Measurements from ENCODE around the gene RPTOR.

Gene RPTOR

DNA sequence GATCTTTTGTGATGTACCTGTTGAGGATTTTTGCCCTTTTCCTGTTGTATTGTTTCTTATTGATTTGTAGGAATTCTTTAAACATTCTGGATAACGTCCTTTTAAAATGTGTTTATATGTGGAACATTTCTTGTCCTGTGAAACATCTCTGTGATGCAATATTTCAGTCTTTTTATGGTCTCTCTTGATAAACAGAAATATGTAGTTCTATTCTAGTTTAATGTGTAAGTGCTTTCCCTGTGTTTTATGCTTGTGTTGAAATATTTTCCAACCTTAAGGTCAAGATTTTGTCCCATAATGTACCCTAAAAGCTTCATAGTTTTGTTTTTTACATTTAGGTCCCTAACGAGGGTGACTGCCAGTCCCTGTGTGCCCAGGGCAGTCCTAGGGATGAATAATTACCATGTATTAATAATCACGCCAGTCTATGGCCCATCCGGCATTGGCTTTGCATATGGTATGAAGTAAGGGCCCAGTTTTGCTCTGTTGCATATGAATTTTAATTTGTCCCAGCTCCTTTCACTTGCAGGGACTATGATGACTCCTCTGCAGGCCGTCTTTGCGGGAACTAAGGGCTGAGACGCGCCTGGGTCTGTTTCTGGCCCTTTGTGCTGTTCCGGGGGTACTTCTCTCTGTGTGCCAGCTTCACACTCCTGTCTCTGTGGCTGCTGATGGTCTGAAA is 44.2 kb downstream of the RPTOR start:
- Histone ChIP-seq H3K4me1 (ENCODE audit: control insufficient read depth, insufficient read depth, low read length) (no peaks in the 10 kb centered on the region), H3K9me3 (ENCODE audit: control insufficient read depth, insufficient read depth, low read length) (no peaks in the 10 kb centered on the region), H3K27me3 (ENCODE audit: control insufficient read depth, insufficient read depth, low read length) (no peaks in the 10 kb centered on the region), H3K36me3 (ENCODE audit: control insufficient read depth, insufficient read depth, low read length) (no peaks in the 10 kb centered on the region), H3K4me3 (ENCODE audit: low read length) (no peak overlapping the region), H3K27ac (ENCODE audit: low read length) (no peak overlapping the region)
- no CpG with 5 or more reads among the region's 9 CpGs for WGBS (ENCODE audit: insufficient coverage, insufficient read length)
- no peak for DNase-seq (ENCODE audit: low read depth, low spot score)

DNA sequence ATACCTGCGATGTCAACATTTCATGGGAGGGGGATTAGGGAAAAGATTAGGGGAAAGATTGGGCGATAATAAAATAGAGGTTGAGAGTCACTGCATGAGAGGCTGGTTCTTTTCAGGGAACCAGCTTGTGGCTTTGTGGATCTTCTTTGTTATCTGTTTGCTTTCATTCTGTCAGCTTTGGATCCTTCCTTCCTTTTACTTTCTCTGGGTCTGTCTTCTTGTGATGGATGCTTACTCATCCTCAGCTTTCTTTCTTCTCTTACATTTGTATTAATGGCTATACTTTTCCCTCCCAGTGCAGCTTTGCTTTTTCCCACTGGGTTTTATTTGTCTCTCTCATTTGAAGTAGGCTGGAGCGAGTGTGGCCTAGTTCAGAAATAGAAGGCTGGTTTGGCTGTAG is 47.1 kb downstream of the RPTOR start:
- Histone ChIP-seq H3K36me3 (ENCODE audit: control insufficient read depth, insufficient read depth, low read length) (no peaks in the 10 kb centered on the region), H3K27ac (ENCODE audit: low read length) (no peak overlapping the region), H3K9me3 (ENCODE audit: control insufficient read depth, insufficient read depth, low read length) (no peaks in the 10 kb centered on the region), H3K27me3 (ENCODE audit: control insufficient read depth, insufficient read depth, low read length) (no peaks in the 10 kb centered on the region), H3K4me1 (ENCODE audit: control insufficient read depth, insufficient read depth, low read length) (no peaks in the 10 kb centered on the region), H3K4me3 (ENCODE audit: low read length) (no peak overlapping the region)
- WGBS (ENCODE audit: insufficient coverage, insufficient read length), result 100% methylated on average over 1 of the region's 3 CpGs
- DNase-seq (ENCODE audit: low read depth, low spot score), result no peak

DNA sequence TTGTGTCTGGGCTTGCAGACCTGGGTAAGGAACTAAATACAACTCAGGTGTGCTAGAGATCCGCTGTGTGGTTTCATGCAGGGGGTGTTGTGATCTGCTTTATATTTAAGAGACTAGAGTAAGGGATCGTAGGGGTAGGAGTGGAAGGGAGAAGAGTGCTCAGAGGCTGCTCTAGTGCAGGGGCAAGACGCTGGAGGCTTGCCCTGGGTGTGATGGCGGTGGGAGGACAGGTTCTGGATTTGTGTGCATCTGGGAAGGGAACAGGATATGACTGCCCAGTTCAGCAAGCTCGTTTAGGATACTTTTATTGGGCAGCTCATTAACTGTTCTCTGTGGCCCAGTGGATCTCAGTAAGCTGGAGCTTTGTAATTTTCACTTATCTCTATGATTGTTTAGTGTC is 47.6 kb downstream of the RPTOR start:
- Histone ChIP-seq H3K4me3 (ENCODE audit: low read length) (no peak overlapping the region), H3K36me3 (ENCODE audit: control insufficient read depth, insufficient read depth, low read length) (no peaks in the 10 kb centered on the region), H3K9me3 (ENCODE audit: control insufficient read depth, insufficient read depth, low read length) (no peaks in the 10 kb centered on the region), H3K4me1 (ENCODE audit: control insufficient read depth, insufficient read depth, low read length) (no peaks in the 10 kb centered on the region), H3K27me3 (ENCODE audit: control insufficient read depth, insufficient read depth, low read length) (no peaks in the 10 kb centered on the region), H3K27ac (ENCODE audit: low read length) (no peak overlapping the region)
- no peak for DNase-seq (ENCODE audit: low read depth, low spot score)
- WGBS (ENCODE audit: insufficient coverage, insufficient read length), result no CpG with 5 or more reads among the region's 5 CpGs

DNA sequence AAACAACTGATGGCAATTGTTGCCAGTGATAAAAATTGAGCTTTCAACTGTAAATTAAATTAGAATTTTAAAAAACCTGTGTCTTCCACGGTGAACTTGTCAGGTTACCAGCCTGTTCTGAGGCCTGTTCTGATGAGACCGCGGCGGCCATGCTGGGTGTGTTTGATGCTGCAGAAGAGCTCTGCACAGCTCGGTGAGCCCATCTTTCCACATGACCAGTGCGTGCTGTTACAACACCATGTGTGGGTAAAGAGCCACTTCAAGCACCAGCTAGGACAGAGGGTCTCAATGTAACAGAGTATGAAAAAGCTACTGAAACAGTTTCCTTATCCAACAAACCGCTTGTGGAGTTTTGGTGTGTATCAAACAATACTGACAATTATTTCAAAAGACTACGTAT is 48.5 kb downstream of the RPTOR start:
- Histone ChIP-seq H3K9me3 (ENCODE audit: control insufficient read depth, insufficient read depth, low read length) (no peaks in the 10 kb centered on the region), H3K27ac (ENCODE audit: low read length) (no peak overlapping the region), H3K4me1 (ENCODE audit: control insufficient read depth, insufficient read depth, low read length) (no peaks in the 10 kb centered on the region), H3K27me3 (ENCODE audit: control insufficient read depth, insufficient read depth, low read length) (no peaks in the 10 kb centered on the region), H3K4me3 (ENCODE audit: low read length) (no peak overlapping the region), H3K36me3 (ENCODE audit: control insufficient read depth, insufficient read depth, low read length) (no peaks in the 10 kb centered on the region)
- no CpG with 5 or more reads among the region's 8 CpGs for WGBS (ENCODE audit: insufficient coverage, insufficient read length)
- no peak for DNase-seq (ENCODE audit: low read depth, low spot score)

DNA sequence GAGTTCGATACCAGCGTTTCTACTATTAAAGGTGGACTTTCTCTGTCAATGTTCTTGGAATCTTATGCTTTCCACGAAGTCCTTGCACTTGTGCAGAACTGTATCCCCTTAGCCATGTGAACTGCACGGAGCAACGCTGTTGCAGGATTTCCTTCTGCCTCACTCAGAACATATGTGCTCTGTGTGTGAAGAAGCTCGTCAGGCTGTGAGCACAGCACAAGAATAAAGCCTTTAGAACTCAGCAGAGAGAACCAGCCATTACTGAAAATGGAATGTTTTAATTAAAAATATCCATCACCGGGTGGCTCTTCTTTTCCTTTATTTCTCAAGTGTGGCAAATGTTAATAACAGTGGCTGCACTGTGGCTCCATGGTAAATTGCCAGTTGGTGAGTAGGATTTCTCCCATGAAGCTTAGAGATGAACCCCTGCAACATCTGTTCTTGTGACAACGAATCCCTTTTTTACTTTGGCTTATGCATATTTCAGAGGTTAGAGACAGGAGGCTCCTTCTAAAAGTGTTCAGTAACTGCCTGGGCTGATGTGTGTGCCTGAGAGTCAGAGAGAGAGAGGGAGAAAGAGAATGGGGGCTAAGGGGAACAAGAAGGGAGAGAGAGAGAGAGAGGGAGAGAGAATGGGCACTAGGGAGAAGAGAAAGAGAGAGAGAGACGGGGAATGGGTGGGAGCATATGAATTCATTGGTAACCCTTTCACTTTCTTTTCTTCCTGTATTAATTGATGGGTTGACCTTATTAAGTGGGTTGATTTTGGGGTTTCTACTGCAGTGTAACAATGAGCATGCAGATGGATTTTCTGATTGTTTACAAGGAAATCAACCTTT is 50.0 kb downstream of the RPTOR start:
- H3K36me3 ChIP-seq (ENCODE audit: control insufficient read depth, insufficient read depth, low read length), result no peaks in the 10 kb centered on the region
- H3K4me3 ChIP-seq (ENCODE audit: low read length), result no peak overlapping the region
- H3K27ac ChIP-seq (ENCODE audit: low read length), result no peak overlapping the region
- no peaks in the 10 kb centered on the region for H3K9me3 ChIP-seq (ENCODE audit: control insufficient read depth, insufficient read depth, low read length)
- DNase-seq (ENCODE audit: low read depth, low spot score), result no peak
- no peaks in the 10 kb centered on the region for H3K27me3 ChIP-seq (ENCODE audit: control insufficient read depth, insufficient read depth, low read length)
- H3K4me1 ChIP-seq (ENCODE audit: control insufficient read depth, insufficient read depth, low read length), result no peaks in the 10 kb centered on the region
- WGBS (ENCODE audit: insufficient coverage, insufficient read length), result no CpG with 5 or more reads among the region's 9 CpGs

DNA sequence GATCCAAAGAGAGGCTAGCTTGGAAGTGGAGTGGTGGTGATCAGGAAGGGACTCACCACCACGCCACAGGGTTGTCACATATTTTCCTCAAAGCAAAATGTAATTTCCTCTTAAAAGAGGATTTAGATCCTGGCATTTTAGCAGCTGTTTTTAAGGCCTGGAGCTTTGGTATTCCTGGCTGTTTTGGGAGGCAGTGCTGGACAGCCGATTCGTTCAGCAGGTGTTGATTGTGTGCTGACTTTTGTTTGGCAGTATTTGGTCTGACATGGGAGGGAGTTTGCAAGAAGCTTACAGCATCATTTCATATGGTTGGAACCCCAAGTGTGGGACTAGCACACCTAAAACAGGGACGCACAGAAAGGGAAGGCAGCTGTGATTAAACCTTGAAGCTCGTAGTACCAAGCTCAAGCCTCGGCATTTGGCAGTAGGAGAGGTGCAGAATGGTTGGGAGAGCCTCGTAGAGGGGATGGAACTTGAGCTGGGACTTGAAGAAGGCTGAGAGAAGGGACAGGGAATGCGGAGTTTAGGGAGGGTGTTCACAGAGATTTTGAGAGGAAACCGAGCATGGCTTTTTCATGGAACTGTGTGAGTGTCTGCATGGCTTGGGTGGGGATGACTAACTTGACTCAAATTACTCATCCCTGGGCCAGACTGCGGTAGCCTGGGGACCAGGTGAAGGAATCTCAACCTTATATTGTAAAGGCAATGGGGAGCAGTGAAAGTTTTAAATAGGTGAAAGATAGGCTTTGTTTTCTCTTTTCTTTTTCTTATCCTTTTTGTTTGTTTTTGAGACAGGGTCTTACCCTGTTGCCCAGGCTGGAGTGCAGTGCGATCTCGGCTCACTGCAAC is 52.3 kb downstream of the RPTOR start:
- H3K36me3 ChIP-seq (ENCODE audit: control insufficient read depth, insufficient read depth, low read length), result no peaks in the 10 kb centered on the region
- no CpG with 5 or more reads among the region's 12 CpGs for WGBS (ENCODE audit: insufficient coverage, insufficient read length)
- no peak overlapping the region for H3K4me3 ChIP-seq (ENCODE audit: low read length)
- no peak overlapping the region for H3K27ac ChIP-seq (ENCODE audit: low read length)
- no peaks in the 10 kb centered on the region for H3K27me3 ChIP-seq (ENCODE audit: control insufficient read depth, insufficient read depth, low read length)
- no peak for DNase-seq (ENCODE audit: low read depth, low spot score)
- no peaks in the 10 kb centered on the region for H3K9me3 ChIP-seq (ENCODE audit: control insufficient read depth, insufficient read depth, low read length)
- H3K4me1 ChIP-seq (ENCODE audit: control insufficient read depth, insufficient read depth, low read length), result no peaks in the 10 kb centered on the region

DNA sequence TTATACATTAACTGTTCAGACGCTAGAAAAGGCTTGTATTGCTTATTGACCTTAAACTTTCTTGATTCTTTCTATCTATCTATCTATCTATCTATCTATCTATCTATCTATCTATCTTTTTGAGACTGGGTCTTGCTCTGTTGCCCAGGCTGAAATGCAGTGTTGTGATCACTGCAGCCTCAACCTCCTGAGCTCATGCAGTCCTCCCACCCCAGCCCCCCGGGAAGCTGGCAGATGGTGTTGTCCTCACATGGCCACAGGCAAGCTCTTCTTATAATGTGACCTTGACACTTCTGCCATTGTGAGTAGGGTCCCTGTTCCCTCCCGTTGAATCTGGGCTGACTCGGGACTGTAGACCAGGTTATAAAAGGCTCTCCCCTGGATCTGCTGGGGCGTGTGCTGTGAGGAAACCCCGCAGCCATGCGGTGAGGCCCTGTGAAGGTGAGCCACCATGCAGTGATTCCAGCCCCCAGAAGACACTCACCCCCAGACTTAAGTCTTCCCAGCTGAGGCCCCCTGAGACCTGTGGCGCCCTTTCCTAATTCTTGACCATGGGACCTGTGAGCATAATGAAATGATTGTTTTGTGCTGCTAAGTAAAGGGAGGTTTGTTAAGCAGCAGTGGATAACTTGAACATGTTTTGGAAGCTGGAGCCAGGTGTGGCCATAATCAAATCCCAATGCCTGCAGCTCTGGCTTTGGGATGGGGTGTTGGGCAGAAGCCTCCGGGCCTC is 54.3 kb downstream of the RPTOR start:
- H3K4me3 ChIP-seq (ENCODE audit: low read length), result no peak overlapping the region
- WGBS (ENCODE audit: insufficient coverage, insufficient read length), result no CpG with 5 or more reads among the region's 9 CpGs
- no peaks in the 10 kb centered on the region for H3K36me3 ChIP-seq (ENCODE audit: control insufficient read depth, insufficient read depth, low read length)
- no peak for DNase-seq (ENCODE audit: low read depth, low spot score)
- no peaks in the 10 kb centered on the region for H3K9me3 ChIP-seq (ENCODE audit: control insufficient read depth, insufficient read depth, low read length)
- H3K27ac ChIP-seq (ENCODE audit: low read length), result no peak overlapping the region
- no peaks in the 10 kb centered on the region for H3K4me1 ChIP-seq (ENCODE audit: control insufficient read depth, insufficient read depth, low read length)
- no peaks in the 10 kb centered on the region; the same call in 1 of the 2 replicates for H3K27me3 ChIP-seq (ENCODE audit: control insufficient read depth, insufficient read depth, low read length)

DNA sequence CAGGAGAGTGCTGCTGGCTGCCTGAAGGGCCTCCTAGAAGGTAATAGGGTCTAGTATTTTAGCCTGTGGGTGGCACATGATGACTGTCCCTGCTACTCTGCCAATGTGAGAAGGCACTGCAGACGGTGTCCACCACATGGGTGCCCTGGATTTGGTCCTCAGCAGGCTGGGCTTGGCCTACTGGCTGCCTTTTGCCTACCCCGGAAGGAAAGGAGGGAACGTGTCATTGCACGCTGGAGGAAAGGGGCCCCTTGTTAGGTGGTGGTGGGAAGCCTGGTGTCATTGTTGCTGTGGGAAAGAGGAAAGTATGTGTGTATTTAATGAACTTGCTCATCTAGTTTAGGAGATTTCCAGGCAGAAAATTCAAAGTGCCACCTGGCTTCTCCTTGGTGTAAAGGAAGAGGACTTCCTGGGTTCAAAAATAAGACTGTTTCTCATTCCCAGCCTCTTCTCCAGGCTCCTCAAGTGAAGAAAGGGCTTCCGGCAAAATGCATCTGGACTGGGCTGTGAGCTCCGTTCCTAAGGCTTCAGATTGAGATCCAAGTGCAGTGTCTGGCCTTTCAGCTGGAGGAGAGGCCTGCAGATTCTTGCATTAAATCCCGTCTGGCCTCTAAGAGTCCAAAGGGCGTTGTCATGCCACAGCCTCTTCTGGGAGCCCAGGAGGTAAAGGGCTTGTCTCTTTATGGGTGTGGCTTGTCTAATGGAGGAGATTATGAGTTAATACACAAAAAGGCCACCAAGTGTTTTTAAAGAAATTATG is 55.1 kb downstream of the RPTOR start:
- no peak for DNase-seq (ENCODE audit: low read depth, low spot score)
- H3K27me3 ChIP-seq (ENCODE audit: control insufficient read depth, insufficient read depth, low read length), result no peaks in the 10 kb centered on the region; the same call in 1 of the 2 replicates
- H3K27ac ChIP-seq (ENCODE audit: low read length), result no peak overlapping the region
- H3K4me3 ChIP-seq (ENCODE audit: low read length), result no peak overlapping the region
- no peaks in the 10 kb centered on the region for H3K36me3 ChIP-seq (ENCODE audit: control insufficient read depth, insufficient read depth, low read length)
- H3K9me3 ChIP-seq (ENCODE audit: control insufficient read depth, insufficient read depth, low read length), result no peaks in the 10 kb centered on the region
- no peaks in the 10 kb centered on the region for H3K4me1 ChIP-seq (ENCODE audit: control insufficient read depth, insufficient read depth, low read length)
- WGBS (ENCODE audit: insufficient coverage, insufficient read length), result no CpG with 5 or more reads among the region's 8 CpGs

DNA sequence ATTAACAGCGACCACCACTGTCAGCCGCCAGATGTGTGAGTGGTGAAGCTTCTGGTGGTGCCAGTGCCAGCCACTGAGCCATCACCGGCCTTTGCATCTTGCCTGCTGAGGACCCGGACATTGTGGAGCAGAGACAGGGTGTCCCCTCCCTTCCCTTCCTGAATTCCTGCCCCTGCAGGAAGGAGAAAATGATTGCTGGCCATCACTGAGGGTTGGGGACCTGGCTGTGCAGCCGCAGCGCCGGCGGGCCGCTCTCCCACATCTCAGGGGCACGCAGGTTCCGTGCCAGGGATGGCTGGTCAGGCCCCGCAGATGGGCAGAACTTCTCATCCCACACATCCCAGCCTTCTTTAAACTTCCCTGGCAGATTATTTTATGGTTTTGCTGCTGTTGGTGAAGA is 56.5 kb downstream of the RPTOR start:
- Histone ChIP-seq H3K4me1 (ENCODE audit: control insufficient read depth, insufficient read depth, low read length) (no peaks in the 10 kb centered on the region), H3K27ac (ENCODE audit: low read length) (no peak overlapping the region), H3K36me3 (ENCODE audit: control insufficient read depth, insufficient read depth, low read length) (no peaks in the 10 kb centered on the region), H3K9me3 (ENCODE audit: control insufficient read depth, insufficient read depth, low read length) (no peaks in the 10 kb centered on the region), H3K4me3 (ENCODE audit: low read length) (no peak overlapping the region), H3K27me3 (ENCODE audit: control insufficient read depth, insufficient read depth, low read length) (no peaks in the 10 kb centered on the region; the same call in 1 of the 2 replicates)
- no peak for DNase-seq (ENCODE audit: low read depth, low spot score)
- no CpG with 5 or more reads among the region's 12 CpGs for WGBS (ENCODE audit: insufficient coverage, insufficient read length)
